Stimulated activated CD8-positive, alpha-beta memory T cell treated with anti-CD3 and anti-CD28 coated beads, Interleukin-12 subunit alpha, Interleukin-12 subunit beta, amount 100 ng/mL, for 24 hours (primary cell): ENCODE results near the gene DNASE1L2.

Experiments
- DNase-seq: peaks from one replicate; pipeline ENCODE4 v3.0.0-alpha.2; 2020; ENCODE audit errors: extremely low read depth

Gene DNASE1L2

GRCh38 chr16:2284797-2285576 is 48.7 kb downstream of the DNASE1L2 start:
- DNase-seq: no peak

- DNase-seq: no peak
Observed at GRCh38 chr16:2285731-2286191, 49.5 kb downstream of the DNASE1L2 start.

- no peak for DNase-seq
Observed at GRCh38 chr16:2286550-2286949, 50.3 kb downstream of the DNASE1L2 start.

- no peak for DNase-seq
Observed at GRCh38 chr16:2287916-2288547, 51.8 kb downstream of the DNASE1L2 start.
